Ovary (tissue), 9 donors: ENCODE measurements around the gene ATG2A. TPM values are rescaled to one million over a fixed set of nuclear protein-coding genes. Genes with fewer than 3 reads are reported as not detected.

Experiments
- DNase-seq, 5 donors: peaks; one replicate each; pipeline ENCODE4 v3.0.0-alpha.2; 2019 to 2020
- H3K27ac ChIP-seq, 2 donors: fragments of 200-600 bp; one replicate each; pipeline versions ENCODE4 v1.5.1 to v1.8.0; 2019 to 2022
- H3K27me3 ChIP-seq: fragments of 200-600 bp; one replicate; pipeline ENCODE4 v1.8.0; 2022
- H3K36me3 ChIP-seq: fragments of 200-600 bp; sonication (generic); one replicate; pipeline ENCODE4 v1.5.1; 2019
- H3K4me1 ChIP-seq: one replicate; pipeline ENCODE4 v1.8.1; 2013; ENCODE audit warnings: mild to moderate bottlenecking, moderate library complexity; ENCODE audit not compliant: insufficient read depth
- H3K4me3 ChIP-seq: fragments of 200-600 bp; sonication (generic); one replicate; pipeline ENCODE4 v1.5.1; 2017
- H3K9me3 ChIP-seq, 2 donors: fragments of 200-600 bp in 1 of 2; sonication (generic) in 1 of 2; one replicate each; pipeline versions ENCODE4 v1.5.1 to v1.8.1; 2013 to 2019; ENCODE audit warnings: mild to moderate bottlenecking in 1 of 2, moderate library complexity in 1 of 2
- EP300 ChIP-seq: sonication (generic); formaldehyde crosslinking; IDR thresholded peaks from one replicate; pipeline ENCODE4 v1.6.1; 2017; ENCODE audit warnings: antibody characterized with exemption
- POLR2A ChIP-seq: fragments of 450-650 bp; IDR thresholded peaks from one replicate; pipeline ENCODE4 v1.6.1; 2017; ENCODE audit warnings: antibody characterized with exemption, mild to moderate bottlenecking, moderate library complexity
- WGBS, 3 donors: extraction: QIAGEN DNeasy Blood & Tissue Kit in 1 of 3; methylation state at CpG; one replicate each; pipeline versions ENCODE4 v1.1.5 to v1.1.7; 2013 to 2017; 5-methylcytosine and 5-hydroxymethylcytosine counted together
- intact Hi-C, 4 donors: fragments of 100-400 bp; cut with DNase I; formaldehyde crosslinking; loops; one replicate each; pipeline versions ENCODE4 v1.11.0 to v1.15.1; 2022 to 2023
- polyA plus RNA-seq, 2 donors: library from polyadenylated mRNA; stranded (reverse); fragments of 200-250 nt in 1 of 2; fragments of 350-450 nt in 1 of 2; fragmentation: Illumina TruSeq in 1 of 2; extraction: RNeasy Lipid Tissue Mini Kit (QIAGEN cat#74804) in 1 of 2; gene quantifications; one replicate each; pipeline ENCODE4 v1.2.3, GENCODE V29; 2013 to 2014
- total RNA-seq, 7 donors: library from RNA; depleted of rRNA in 2 of 7; stranded (reverse); fragments of >200 nt in 2 of 7; fragmentation: NEBNext Ultra II Directional in 3 of 7; extraction: Animal tissue kit (Norgen Biotek cat#: 25700) in 3 of 7; gene quantifications; one replicate each; pipeline versions ENCODE4 v1.1.0 to v1.2.4, GENCODE V29; 2016 to 2023
- TF ChIP-seq, protein P1 (sequence below), 3 donors: fragments of 450-650 bp in 2 of 3; fragments of 200-600 bp in 1 of 3; IDR thresholded peaks; one replicate each; pipeline versions ENCODE4 v1.5.1 to v1.8.0; 2016 to 2022; ENCODE audit warnings: antibody characterized with exemption in 3 of 3, mild to moderate bottlenecking in 1 of 3
- donor health status: DM: no; HTN: no; CAD: no; lungs with moderate emphysema.
- donor health status: DM: no; HTN: no; CAD: no.
- donor health status: Bipolar disorder and iron deficiency.
- donor health status: DM: yes; HTN: yes; CAD: no.
- donor health status: DM: no; HTN: no; CAD: no.
- donor health status: DM: yes; HTN: yes; CAD: no.

ATG2A gene
- total and polyA plus RNA-seq, 9 donors, result 2.2 to 40.1 (median 27.8) TPM

- peak overlapping the region; percentile 63 to 82 for H3K27ac ChIP-seq
- 12 to 15% (median 13%) methylated on average over 9 of the region's 9 CpGs for WGBS, 3 donors
- no peak for TF ChIP-seq EP300
- TF ChIP-seq, protein P1, sequence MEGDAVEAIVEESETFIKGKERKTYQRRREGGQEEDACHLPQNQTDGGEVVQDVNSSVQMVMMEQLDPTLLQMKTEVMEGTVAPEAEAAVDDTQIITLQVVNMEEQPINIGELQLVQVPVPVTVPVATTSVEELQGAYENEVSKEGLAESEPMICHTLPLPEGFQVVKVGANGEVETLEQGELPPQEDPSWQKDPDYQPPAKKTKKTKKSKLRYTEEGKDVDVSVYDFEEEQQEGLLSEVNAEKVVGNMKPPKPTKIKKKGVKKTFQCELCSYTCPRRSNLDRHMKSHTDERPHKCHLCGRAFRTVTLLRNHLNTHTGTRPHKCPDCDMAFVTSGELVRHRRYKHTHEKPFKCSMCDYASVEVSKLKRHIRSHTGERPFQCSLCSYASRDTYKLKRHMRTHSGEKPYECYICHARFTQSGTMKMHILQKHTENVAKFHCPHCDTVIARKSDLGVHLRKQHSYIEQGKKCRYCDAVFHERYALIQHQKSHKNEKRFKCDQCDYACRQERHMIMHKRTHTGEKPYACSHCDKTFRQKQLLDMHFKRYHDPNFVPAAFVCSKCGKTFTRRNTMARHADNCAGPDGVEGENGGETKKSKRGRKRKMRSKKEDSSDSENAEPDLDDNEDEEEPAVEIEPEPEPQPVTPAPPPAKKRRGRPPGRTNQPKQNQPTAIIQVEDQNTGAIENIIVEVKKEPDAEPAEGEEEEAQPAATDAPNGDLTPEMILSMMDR (IDR thresholded peaks at IDR 0.05), result no peak
- no peak for TF ChIP-seq POLR2A
- no peaks in the 10 kb centered on the region for H3K36me3 ChIP-seq
- DNase-seq, result no peak
- no peaks in the 10 kb centered on the region for H3K27me3 ChIP-seq
- no peak overlapping the region for H3K4me3 ChIP-seq
- intact Hi-C loops, result no loop called here
- no peaks in the 10 kb centered on the region for H3K9me3 ChIP-seq
- H3K4me1 ChIP-seq, result peaks cover 29% of the 10 kb centered on the region
Measured at GRCh38 chr11:64862987-64863390, 54.0 kb downstream of the ATG2A start.

DNA sequence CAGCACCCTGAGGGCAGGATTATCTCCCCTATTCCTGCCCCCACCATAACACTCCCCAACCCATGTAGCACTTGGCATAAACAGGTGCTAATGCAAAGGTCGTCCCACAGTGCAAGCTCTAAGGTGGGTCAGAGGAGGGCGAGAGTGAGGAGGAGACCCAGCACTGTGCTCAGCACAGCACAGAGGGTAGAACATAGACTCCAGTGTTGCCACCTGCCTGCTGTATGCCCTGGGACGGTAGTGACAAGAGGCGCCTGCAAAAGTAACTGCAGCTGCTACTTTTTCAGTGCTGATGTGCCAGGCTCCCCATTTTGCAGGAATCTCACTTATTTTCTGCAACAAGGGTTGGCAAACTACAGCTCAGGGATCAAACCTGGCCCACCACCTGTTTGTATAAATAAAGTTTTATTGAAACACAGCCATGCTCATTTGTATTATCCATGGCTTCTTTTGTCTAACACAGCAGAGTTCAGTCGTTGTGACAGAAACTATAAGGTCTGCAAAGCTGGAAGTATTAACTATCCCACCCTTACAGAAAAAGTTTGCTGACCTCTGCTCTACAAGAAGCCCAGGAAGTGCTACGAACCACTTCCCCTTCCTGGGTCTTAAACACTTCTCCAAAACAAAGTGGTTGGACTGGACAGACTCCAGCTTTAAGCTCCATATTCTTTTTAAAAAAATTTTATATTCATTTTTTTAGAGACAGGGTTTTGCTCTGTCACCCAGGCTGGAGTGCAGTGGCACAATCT lies 55.6 kb downstream of the ATG2A start:
- no peaks in the 10 kb centered on the region for H3K36me3 ChIP-seq
- TF ChIP-seq, protein P1 (IDR thresholded peaks at IDR 0.05), result no peak
- TF ChIP-seq POLR2A (no peak), EP300 (no peak)
- H3K9me3 ChIP-seq, result no peaks in the 10 kb centered on the region
- no peaks in the 10 kb centered on the region for H3K27me3 ChIP-seq
- H3K4me3 ChIP-seq, result no peak overlapping the region
- intact Hi-C loops, result no loop called here
- 89 to 92% (median 91%) methylated on average over 6 of the region's 6 CpGs for WGBS, 3 donors
- H3K4me1 ChIP-seq, result peaks cover 29% of the 10 kb centered on the region
- no peak overlapping the region for H3K27ac ChIP-seq
- DNase-seq, result no peak

GRCh38 chr11:64859542-64860414 lies 57.2 kb downstream of the ATG2A start:
- DNase-seq, result no peak
- Histone ChIP-seq H3K4me1 (peaks cover 29% of the 10 kb centered on the region), H3K4me3 (no peak overlapping the region), H3K36me3 (no peaks in the 10 kb centered on the region), H3K27me3 (no peaks in the 10 kb centered on the region), H3K27ac (no peak overlapping the region), H3K9me3 (no peaks in the 10 kb centered on the region)
- intact Hi-C loops, result no loop called here
- WGBS, 3 donors, result 91 to 94% (median 93%) methylated on average over 29 to 33 of the region's 33 CpGs
- no peak for TF ChIP-seq EP300
- TF ChIP-seq, protein P1 (IDR thresholded peaks at IDR 0.05), result no peak
- no peak for TF ChIP-seq POLR2A

GRCh38 chr11:64858467-64859263 lies 58.3 kb downstream of the ATG2A start:
- no peaks in the 10 kb centered on the region for H3K36me3 ChIP-seq
- WGBS, 3 donors, result 84 to 90% (median 86%) methylated on average over 19 of the region's 19 CpGs
- TF ChIP-seq, protein P1 (IDR thresholded peaks at IDR 0.05), result no peak
- TF ChIP-seq POLR2A (no peak), EP300 (no peak)
- no peak overlapping the region for H3K4me3 ChIP-seq
- H3K4me1 ChIP-seq, result peaks cover 24% of the 10 kb centered on the region
- no peak overlapping the region for H3K27ac ChIP-seq
- H3K27me3 ChIP-seq, result no peaks in the 10 kb centered on the region
- intact Hi-C loops, result no loop called here
- H3K9me3 ChIP-seq, result no peaks in the 10 kb centered on the region
- DNase-seq, result no peak
